Measurements from ENCODE around the gene C19orf73.
"Not testable (repeated sequence)": the region's sequence is repeated elsewhere in the genome, so short reads cannot be mapped to it uniquely, and the experiment has no call there.

Gene C19orf73

GRCh38 chr19:49148784-49149651, 30.1 kb upstream of the C19orf73 start:
- peak; percentile 73 for DNase-seq (ENCODE audit: low read depth)

GRCh38 chr19:49148044-49148682, 29.2 kb upstream of the C19orf73 start:
- no peak for DNase-seq (ENCODE audit: low read depth)

GRCh38 chr19:49146408-49146770, 27.4 kb upstream of the C19orf73 start:
- not testable (repeated sequence) for DNase-seq (ENCODE audit: low read depth)

GRCh38 chr19:49145573-49146407, 26.8 kb upstream of the C19orf73 start:
- peak; percentile 69 for DNase-seq (ENCODE audit: low read depth)

- peak; percentile 86 for DNase-seq (ENCODE audit: low read depth)
Measured at GRCh38 chr19:49142866-49143335, 24.0 kb upstream of the C19orf73 start.

- DNase-seq (ENCODE audit: low read depth), result no peak
Measured at GRCh38 chr19:49141352-49141751, 22.4 kb upstream of the C19orf73 start.

GRCh38 chr19:49140951-49141350, 22.0 kb upstream of the C19orf73 start:
- DNase-seq (ENCODE audit: low read depth), result no peak

- no peak for DNase-seq (ENCODE audit: low read depth)
Measured at GRCh38 chr19:49136771-49137171, 17.8 kb upstream of the C19orf73 start.

GRCh38 chr19:49135686-49136085, 16.7 kb upstream of the C19orf73 start:
- no peak for DNase-seq (ENCODE audit: low read depth)

- peak; percentile 13 for DNase-seq (ENCODE audit: low read depth)
Measured at GRCh38 chr19:49133621-49134454, 14.9 kb upstream of the C19orf73 start.

GRCh38 chr19:49132974-49133609, 14.1 kb upstream of the C19orf73 start:
- DNase-seq (ENCODE audit: low read depth), result no peak

GRCh38 chr19:49130325-49130724, 11.4 kb upstream of the C19orf73 start:
- DNase-seq (ENCODE audit: low read depth), result no peak

GRCh38 chr19:49129238-49129583, 10.3 kb upstream of the C19orf73 start:
- DNase-seq (ENCODE audit: low read depth), result no peak

GRCh38 chr19:49128545-49129237, 9.7 kb upstream of the C19orf73 start:
- no peak for DNase-seq (ENCODE audit: low read depth)

- DNase-seq (ENCODE audit: low read depth), result peak; percentile 96
Measured at GRCh38 chr19:49127674-49128544, 9.0 kb upstream of the C19orf73 start.

- DNase-seq (ENCODE audit: low read depth), result not testable (repeated sequence)
Measured at GRCh38 chr19:49127225-49127624, 8.3 kb upstream of the C19orf73 start.

- no peak for DNase-seq (ENCODE audit: low read depth)
Measured at GRCh38 chr19:49126575-49126974, 7.6 kb upstream of the C19orf73 start.

GRCh38 chr19:49125025-49125731, 6.2 kb upstream of the C19orf73 start:
- DNase-seq (ENCODE audit: low read depth), result no peak

- DNase-seq (ENCODE audit: low read depth), result not testable (repeated sequence)
Measured at GRCh38 chr19:49123285-49123684, 4.3 kb upstream of the C19orf73 start.
